Hepatocyte (in vitro differentiated cells): ENCODE measurements around the gene DHRS3.

Experiments
- CTCF ChIP-seq: fragments of 200-600 bp; sonication (generic); IDR thresholded peaks from 2 replicates; pipeline ENCODE4 v1.5.1; 2016; ENCODE audit warnings: antibody characterized with exemption, mild to moderate bottlenecking; ENCODE audit not compliant: poor library complexity
- EZH2 ChIP-seq: fragments of 200-600 bp; sonication (generic); IDR thresholded peaks from 2 replicates; pipeline ENCODE4 v1.6.1; 2016; ENCODE audit warnings: antibody characterized with exemption, mild to moderate bottlenecking, borderline replicate concordance
- EZH2phosphoT487 ChIP-seq: fragments of 200-600 bp; sonication (generic); IDR thresholded peaks from one replicate; pipeline ENCODE4 v1.6.1; 2018; ENCODE audit warnings: antibody characterized with exemption, mild to moderate bottlenecking, low read depth, moderate library complexity; ENCODE audit not compliant: unreplicated experiment, severe bottlenecking

- TF ChIP-seq CTCF = no peak
- no peak for TF ChIP-seq EZH2
- no peak for TF ChIP-seq EZH2phosphoT487
These were observed 98.9 kb downstream of the DHRS3 start for GRCh38 chr1:12518931-12519692.
